Gastrocnemius medialis (tissue), 4 donors: Measurements from ENCODE around the gene MMP24.

Experiments used
- CTCF ChIP-seq, 5 experiments: fragments of 450-650 bp in 3 of 5; fragments of 200-600 bp in 2 of 5; sonication (generic) in 2 of 5; IDR thresholded peaks in 4 of 5; conservative IDR thresholded peaks in 1 of 5; 1 replicate in 4 of 5; 2 replicates in 1 of 5; pipeline ENCODE4 v1.5.1; 2016 to 2019; ENCODE audit warnings: antibody characterized with exemption in 5 of 5, mild to moderate bottlenecking in 3 of 5, moderate library complexity in 3 of 5
- POLR2A ChIP-seq, 2 donors: fragments of 450-650 bp; IDR thresholded peaks; one replicate each; pipeline ENCODE4 v1.6.1; 2017; ENCODE audit warnings: antibody characterized with exemption in 2 of 2, mild to moderate bottlenecking in 2 of 2, moderate library complexity in 2 of 2

- TF ChIP-seq POLR2A (IDR thresholded peaks at IDR 0.05) (no peak), CTCF (IDR thresholded peaks at IDR 0.05 in 4 of 5, conservative IDR thresholded peaks at IDR 0.05 in 1 of 5) (no peak)
Observed at GRCh38 chr20:35298264-35298663, 71.8 kb downstream of the MMP24 start.
